IMR-90 (cell line): ENCODE measurements around the gene RNF223. TPM values are rescaled to one million over a fixed set of nuclear protein-coding genes. Genes with fewer than 3 reads are reported as not detected.

Source experiments
- ATAC-seq: fragments of 200-7000 bp; cut with Tn5 transposase; 2 replicates; pipeline ENCODE4 v1.9.1; 2020; ENCODE audit warnings: low read depth, mild to moderate bottlenecking, moderate library complexity
- BruUV-seq: library from RNA; stranded (reverse); fragments of 400-500 nt; replicated peaks from 2 replicates; lab custom pipeline; 2021; lab: Mats Ljungman, UMichigan
- CTCF ChIA-PET: fragments of 300-600 bp; formaldehyde crosslinking; extraction: SDS; loops from one replicate; lab custom pipeline; 2021; ENCODE audit warnings: antibody characterized with exemption; lab: Yijun Ruan, JAX
- POLR2A ChIA-PET: fragments of 300-600 bp; sonication (Branson Sonifier 250); formaldehyde crosslinking; loops from one replicate; lab custom pipeline; 2022; ENCODE audit warnings: antibody characterized with exemption; ENCODE audit not compliant: unreplicated experiment; lab: Charles Lee
- DNase-seq: peaks from one replicate; pipeline ENCODE4 v3.0.0; 2013
- H2AFZ ChIP-seq: replicated peaks from 2 replicates; pipeline ENCODE3; 2013; ENCODE audit warnings: low read length, mild to moderate bottlenecking; ENCODE audit not compliant: poor library complexity
- H2AK5ac ChIP-seq: 2 replicates; pipeline ENCODE4 v1.6.1; 2013; ENCODE audit warnings: low read depth, low read length, inconsistent platforms
- H2AK9ac ChIP-seq: replicated peaks from 2 replicates; pipeline ENCODE3; 2013; ENCODE audit warnings: mild to moderate bottlenecking, low read depth, low read length, moderate library complexity; ENCODE audit not compliant: poor library complexity
- H2BK120ac ChIP-seq: 2 replicates; pipeline ENCODE4 v1.6.1; 2013; ENCODE audit warnings: low read depth, low read length, inconsistent platforms
- H2BK15ac ChIP-seq: 3 replicates; pipeline ENCODE4 v1.6.1; 2013; ENCODE audit warnings: low read depth, low read length, inconsistent platforms
- H2BK20ac ChIP-seq: 2 replicates; pipeline ENCODE4 v1.6.1; 2013; ENCODE audit warnings: low read depth, mild to moderate bottlenecking, inconsistent platforms, low read length, moderate library complexity
- H2BK5ac ChIP-seq: 2 replicates; pipeline ENCODE4 v1.6.1; 2013; ENCODE audit warnings: mild to moderate bottlenecking, low read depth, low read length, inconsistent platforms; ENCODE audit not compliant: poor library complexity, severe bottlenecking
- H3K14ac ChIP-seq: replicated peaks from 2 replicates; pipeline ENCODE4 v1.6.1; 2013; ENCODE audit warnings: low read depth, low read length, inconsistent platforms
- H3K18ac ChIP-seq: 2 replicates; pipeline ENCODE4 v1.6.1; 2013; ENCODE audit warnings: low read depth, low read length, control low read depth
- H3K23ac ChIP-seq: 2 replicates; pipeline ENCODE4 v1.6.1; 2013; ENCODE audit warnings: low read depth, low read length, inconsistent platforms
- H3K27ac ChIP-seq: 2 replicates; pipeline ENCODE4 v1.5.1; 2013; ENCODE audit warnings: mild to moderate bottlenecking, control low read depth, low read length; ENCODE audit not compliant: insufficient read depth
- H3K27me3 ChIP-seq: 2 replicates; pipeline ENCODE4 v1.6.1; 2013; ENCODE audit warnings: low read length; ENCODE audit not compliant: control insufficient read depth, insufficient read depth
- H3K36me3 ChIP-seq: 2 replicates; pipeline ENCODE4 v1.6.1; 2013; ENCODE audit warnings: low read length, mixed read lengths; ENCODE audit not compliant: control insufficient read depth, insufficient read depth
- H3K4ac ChIP-seq: 2 replicates; pipeline ENCODE4 v1.6.1; 2013; ENCODE audit warnings: low read depth, low read length, inconsistent platforms
- H3K4me1 ChIP-seq: 2 replicates; pipeline ENCODE4 v1.6.1; 2013; ENCODE audit warnings: low read length, mixed read lengths; ENCODE audit not compliant: control insufficient read depth, insufficient read depth
- H3K4me2 ChIP-seq: 2 replicates; pipeline ENCODE4 v1.6.1; 2013; ENCODE audit warnings: low read depth, mild to moderate bottlenecking, control low read depth, low read length, moderate library complexity
- H3K4me3 ChIP-seq: 2 replicates; pipeline ENCODE4 v1.5.1; 2013; ENCODE audit warnings: low read depth, mild to moderate bottlenecking, control low read depth, low read length, moderate library complexity; ENCODE audit not compliant: insufficient read depth
- H3K56ac ChIP-seq: 2 replicates; pipeline ENCODE4 v1.6.1; 2013; ENCODE audit warnings: low read length, inconsistent platforms; ENCODE audit not compliant: insufficient read depth; ENCODE audit errors: extremely low read depth
- H3K79me1 ChIP-seq, 2 experiments: 2 replicates each; pipeline ENCODE4 v1.6.1; 2013; ENCODE audit warnings: low read length in 2 of 2, inconsistent platforms in 1 of 2, low read depth in 1 of 2
- H3K9ac ChIP-seq: 2 replicates; pipeline ENCODE4 v1.6.1; 2013; ENCODE audit warnings: low read depth, low read length, control low read depth
- H3K9me1 ChIP-seq: 2 replicates; pipeline ENCODE4 v1.6.1; 2013; ENCODE audit warnings: low read length, inconsistent platforms; ENCODE audit not compliant: insufficient read depth
- H3K9me3 ChIP-seq: 2 replicates; pipeline ENCODE4 v1.6.1; 2013; ENCODE audit warnings: low read length; ENCODE audit not compliant: control insufficient read depth, insufficient read depth
- H4K20me1 ChIP-seq: 2 replicates; pipeline ENCODE4 v1.6.1; 2013; ENCODE audit warnings: low read length, inconsistent platforms; ENCODE audit not compliant: insufficient read depth
- H4K5ac ChIP-seq: 2 replicates; pipeline ENCODE4 v1.6.1; 2013; ENCODE audit warnings: mild to moderate bottlenecking, low read depth, low read length, control low read depth
- H4K8ac ChIP-seq, 2 experiments: 2 replicates each; pipeline ENCODE4 v1.6.1; 2013; ENCODE audit warnings: low read depth in 2 of 2, low read length in 2 of 2, control low read depth in 1 of 2, inconsistent platforms in 1 of 2
- H4K91ac ChIP-seq: 2 replicates; pipeline ENCODE4 v1.6.1; 2013; ENCODE audit warnings: low read depth, low read length, inconsistent platforms; ENCODE audit not compliant: insufficient read depth
- BHLHE40 ChIP-seq: fragments of 150-350 bp; IDR thresholded peaks from 2 replicates; pipeline ENCODE4 v1.6.1; 2016; ENCODE audit warnings: mild to moderate bottlenecking, low read depth, low read length
- CEBPB ChIP-seq: IDR thresholded peaks from 2 replicates; pipeline ENCODE4 v1.6.1; 2012; ENCODE audit warnings: low read depth, low read length, improper control_type of control experiment
- CTCF ChIP-seq: conservative IDR thresholded peaks from 2 replicates; pipeline ENCODE4 v1.5.1; 2012; ENCODE audit warnings: mild to moderate bottlenecking, low read depth, low read length, improper control_type of control experiment
- FOS ChIP-seq: fragments of 150-350 bp; IDR thresholded peaks from 2 replicates; pipeline ENCODE4 v1.6.1; 2016; ENCODE audit warnings: low read depth, low read length
- MAFK ChIP-seq: IDR thresholded peaks from 2 replicates; pipeline ENCODE4 v1.6.1; 2012; ENCODE audit warnings: low read depth, low read length, improper control_type of control experiment
- MAZ ChIP-seq: IDR thresholded peaks from 2 replicates; pipeline ENCODE4 v1.6.1; 2012; ENCODE audit warnings: low read depth, mild to moderate bottlenecking, low read length, improper control_type of control experiment, moderate library complexity, borderline replicate concordance
- POLR2A ChIP-seq: IDR thresholded peaks from 2 replicates; pipeline ENCODE4 v1.6.1; 2012; ENCODE audit warnings: mild to moderate bottlenecking, low read depth, low read length
- RAD21 ChIP-seq: IDR thresholded peaks from 2 replicates; pipeline ENCODE4 v1.6.1; 2012; ENCODE audit warnings: low read length, improper control_type of control experiment
- SMC3 ChIP-seq: fragments of 150-350 bp; IDR thresholded peaks from 2 replicates; pipeline ENCODE4 v1.6.1; 2016; ENCODE audit warnings: low read depth, mild to moderate bottlenecking, antibody characterized with exemption, low read length, moderate library complexity
- WGBS, 2 experiments: methylation state at CpG; one replicate each; pipeline versions ENCODE4 v1.1.5 to v1.1.7; 2013; ENCODE audit warnings: missing lambda C conversion rate in 2 of 2; ENCODE audit not compliant: insufficient read length in 1 of 2; ENCODE audit errors: extremely low coverage in 2 of 2; 5-methylcytosine and 5-hydroxymethylcytosine counted together
- dilution Hi-C: fragments of 300-500 bp; cut with HindIII; formaldehyde crosslinking; loops from one replicate; pipeline ENCODE4 v1.14.3; 2018; ENCODE audit warnings: low sequenced_read_pairs; ENCODE audit not compliant: unreplicated experiment
- in situ Hi-C: fragments of 300-500 bp; cut with MboI; formaldehyde crosslinking; loops from 3 replicates; pipeline ENCODE4 v1.14.3; 2019; ENCODE audit warnings: low sequenced_read_pairs, inconsistent platforms, mixed read lengths
- intact Hi-C: fragments of 100-400 bp; cut with micrococcal nuclease; formaldehyde crosslinking; loops from 2 replicates; pipeline ENCODE4 v1.10.0; 2022
- polyA plus RNA-seq, 3 experiments: library from polyadenylated mRNA; depleted of rRNA; stranded (reverse); fragments of >200 nt; gene quantifications; 2 replicates each; pipeline ENCODE4 v1.2.3, GENCODE V29; 2012; ENCODE audit warnings: low replicate concordance in 1 of 3
- total RNA-seq: library from RNA; depleted of rRNA; stranded (reverse); fragments of >200 nt; gene quantifications from 2 replicates; pipeline ENCODE4 v1.2.3, GENCODE V29; 2012

Gene RNF223
- total and polyA plus RNA-seq, 2 of the 4 experiments (the other 2 are of a cell fraction), result not detected

DNA sequence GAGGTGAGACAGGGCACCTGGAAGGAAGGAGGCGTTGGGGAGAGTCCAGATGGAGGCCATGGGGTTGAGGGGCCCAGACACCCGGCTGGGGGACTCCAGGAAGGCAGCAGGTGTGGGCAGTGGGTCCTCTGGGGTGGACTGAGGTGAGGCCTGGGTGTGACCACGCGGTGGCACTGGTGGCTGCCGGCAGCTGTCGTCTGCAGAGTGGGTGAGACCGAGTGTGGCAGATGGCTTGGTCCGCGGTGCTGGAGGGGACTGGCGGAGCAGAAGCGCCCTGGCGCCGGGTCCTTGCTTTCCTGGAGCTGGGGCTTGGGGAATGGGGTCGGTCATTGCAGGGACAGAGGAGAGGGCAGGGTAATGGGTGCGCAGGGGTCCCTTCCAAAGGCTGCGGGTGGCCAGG, 41.7 kb downstream of the RNF223 start:
- no peak overlapping the region for H3K56ac ChIP-seq
- peaks cover 65% of the 10 kb centered on the region for H4K20me1 ChIP-seq
- peaks cover 13 to 43% of the 10 kb centered on the region in 2 experiments for H3K79me1 ChIP-seq
- no peak overlapping the region; the same call in 1 of the 2 replicates for H3K4me2 ChIP-seq
- intact Hi-C loops, result loop anchor here (5.0 kb wide), 1 partner anchor 85 kb away; the partner anchor contains the start of gene C1orf159
- CTCF ChIA-PET, result no interaction called here
- H4K91ac ChIP-seq, result no peak overlapping the region
- no peak overlapping the region for H3K4me3 ChIP-seq
- no peak overlapping the region for H3K18ac ChIP-seq
- ATAC-seq (peak; percentile 22), DNase-seq (no peak)
- H3K27me3 ChIP-seq, result no peaks in the 10 kb centered on the region
- peak overlapping the region; percentile 56 for H2AFZ ChIP-seq
- in situ Hi-C loops, result no loop called here
- no peak overlapping the region for H3K14ac ChIP-seq
- no peak overlapping the region for H2BK120ac ChIP-seq
- no peak overlapping the region for H2AK5ac ChIP-seq
- no peaks in the 10 kb centered on the region for H3K9me3 ChIP-seq
- POLR2A ChIA-PET, result interaction anchor here (0.6 kb wide), 1 partner anchor 33 kb away, joined by 3 read pairs; the partner anchor contains the start of gene HES4
- peaks cover 14% of the 10 kb centered on the region for H3K36me3 ChIP-seq
- H3K9ac ChIP-seq, result no peak overlapping the region
- H2BK20ac ChIP-seq, result no peak overlapping the region
- TF ChIP-seq SMC3 (no peak), MAZ (no peak), BHLHE40 (no peak), CEBPB (no peak), MAFK (no peak), POLR2A (no peak), CTCF (no peak), RAD21 (no peak), FOS (no peak)
- H3K4me1 ChIP-seq, result peaks cover 5% of the 10 kb centered on the region; the same call in 1 of the 2 replicates
- dilution Hi-C loops, result no loop called here
- no peaks in the 10 kb centered on the region for H3K9me1 ChIP-seq
- no peak overlapping the region for H4K8ac ChIP-seq
- no peak overlapping the region for H2BK15ac ChIP-seq
- no peak overlapping the region for H3K23ac ChIP-seq
- no peak overlapping the region for H3K27ac ChIP-seq
- WGBS, 2 experiments, result 53% methylated on average over 8 of the region's 16 CpGs; no CpG with 5 or more reads in 1 of the 2 experiments
- H2AK9ac ChIP-seq, result peak overlapping the region; percentile 55
- H3K4ac ChIP-seq, result no peak overlapping the region
- no peak overlapping the region for H4K5ac ChIP-seq
- no peak overlapping the region for H2BK5ac ChIP-seq
- BruUV-seq, result no TSS peak
